Measurements from ENCODE around the gene VEGFC. TPM values are rescaled to one million over a fixed set of nuclear protein-coding genes. Genes with fewer than 3 reads are reported as not detected.

VEGFC gene
- not detected for total RNA-seq

GRCh38 chr4:176792326-176793059 is at the start of gene VEGFC:
Gene VEGFC, minus strand, starts transcription at chr4:176792922. Its CDS starts 611 bp downstream, at chr4:176792311.
- ChIA-PET CTCF (no interaction called here), POLR2A (no interaction called here)
- Mint-ChIP-seq H3K4me3 (peak within 1 kb of the TSS; percentile 36), H3K4me1 (peaks cover 4% of the 10 kb centered on the region), H3K27ac (no peak within 1 kb of the TSS), H3K9me3 (no peaks in the 10 kb centered on the region), H3K27me3 (peaks cover 42% of the 10 kb centered on the region), H3K36me3 (ENCODE audit: low read depth) (no peaks in the 10 kb centered on the region)
- DNase-seq = peak; percentile 9

DNA sequence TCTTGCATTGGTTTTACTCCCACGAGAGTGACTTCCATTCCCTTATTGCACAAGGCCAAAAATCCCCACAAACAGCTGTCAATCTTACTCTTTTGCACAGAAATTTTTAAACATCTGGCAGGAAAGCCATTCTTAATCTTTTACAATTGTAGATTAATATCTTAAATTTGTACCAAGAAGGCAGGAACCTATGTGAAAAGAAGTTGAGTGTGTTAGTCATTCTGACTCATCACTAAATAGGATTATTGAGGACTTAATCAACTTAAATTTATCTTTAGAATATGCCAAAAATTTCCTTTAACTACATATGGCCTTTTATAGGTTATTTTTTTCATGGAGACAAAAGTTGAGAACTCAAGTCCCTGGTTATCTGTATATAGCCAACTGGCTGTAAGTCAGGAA is 49.0 kb upstream of the VEGFC start:
- CTCF ChIA-PET = no interaction called here
- H3K36me3 Mint-ChIP-seq (ENCODE audit: low read depth) = no peaks in the 10 kb centered on the region
- no peak overlapping the region for H3K4me3 Mint-ChIP-seq
- POLR2A ChIA-PET = no interaction called here
- no peaks in the 10 kb centered on the region for H3K4me1 Mint-ChIP-seq
- no peaks in the 10 kb centered on the region for H3K9me3 Mint-ChIP-seq
- H3K27me3 Mint-ChIP-seq = no peaks in the 10 kb centered on the region
- no peak for DNase-seq
- no peak overlapping the region for H3K27ac Mint-ChIP-seq

GRCh38 chr4:176840166-176840565 is 47.4 kb upstream of the VEGFC start:
- no peak overlapping the region for H3K4me3 Mint-ChIP-seq
- H3K27me3 Mint-ChIP-seq = no peaks in the 10 kb centered on the region
- no peaks in the 10 kb centered on the region for H3K9me3 Mint-ChIP-seq
- ChIA-PET CTCF (no interaction called here), POLR2A (no interaction called here)
- H3K27ac Mint-ChIP-seq = no peak overlapping the region
- DNase-seq = no peak
- H3K4me1 Mint-ChIP-seq = no peaks in the 10 kb centered on the region
- H3K36me3 Mint-ChIP-seq (ENCODE audit: low read depth) = no peaks in the 10 kb centered on the region

GRCh38 chr4:176839656-176840055 is 46.9 kb upstream of the VEGFC start:
- H3K9me3 Mint-ChIP-seq = no peaks in the 10 kb centered on the region
- DNase-seq = no peak
- H3K27me3 Mint-ChIP-seq = no peaks in the 10 kb centered on the region
- ChIA-PET POLR2A (no interaction called here), CTCF (interaction anchor here (0.6 kb wide), 1 partner anchor 627 kb away, joined by 3 read pairs; no protein-coding TSS in a partner anchor)
- no peak overlapping the region for H3K4me3 Mint-ChIP-seq
- no peak overlapping the region for H3K27ac Mint-ChIP-seq
- no peaks in the 10 kb centered on the region for H3K4me1 Mint-ChIP-seq
- no peaks in the 10 kb centered on the region for H3K36me3 Mint-ChIP-seq (ENCODE audit: low read depth)

- CTCF ChIA-PET = no interaction called here
- Mint-ChIP-seq H3K4me3 (no peak overlapping the region), H3K27me3 (no peaks in the 10 kb centered on the region), H3K9me3 (no peaks in the 10 kb centered on the region), H3K36me3 (ENCODE audit: low read depth) (no peaks in the 10 kb centered on the region), H3K4me1 (no peaks in the 10 kb centered on the region), H3K27ac (no peak overlapping the region)
- DNase-seq = no peak
- POLR2A ChIA-PET = no interaction called here
These were observed 46.1 kb upstream of the VEGFC start for GRCh38 chr4:176838601-176839433.

DNA sequence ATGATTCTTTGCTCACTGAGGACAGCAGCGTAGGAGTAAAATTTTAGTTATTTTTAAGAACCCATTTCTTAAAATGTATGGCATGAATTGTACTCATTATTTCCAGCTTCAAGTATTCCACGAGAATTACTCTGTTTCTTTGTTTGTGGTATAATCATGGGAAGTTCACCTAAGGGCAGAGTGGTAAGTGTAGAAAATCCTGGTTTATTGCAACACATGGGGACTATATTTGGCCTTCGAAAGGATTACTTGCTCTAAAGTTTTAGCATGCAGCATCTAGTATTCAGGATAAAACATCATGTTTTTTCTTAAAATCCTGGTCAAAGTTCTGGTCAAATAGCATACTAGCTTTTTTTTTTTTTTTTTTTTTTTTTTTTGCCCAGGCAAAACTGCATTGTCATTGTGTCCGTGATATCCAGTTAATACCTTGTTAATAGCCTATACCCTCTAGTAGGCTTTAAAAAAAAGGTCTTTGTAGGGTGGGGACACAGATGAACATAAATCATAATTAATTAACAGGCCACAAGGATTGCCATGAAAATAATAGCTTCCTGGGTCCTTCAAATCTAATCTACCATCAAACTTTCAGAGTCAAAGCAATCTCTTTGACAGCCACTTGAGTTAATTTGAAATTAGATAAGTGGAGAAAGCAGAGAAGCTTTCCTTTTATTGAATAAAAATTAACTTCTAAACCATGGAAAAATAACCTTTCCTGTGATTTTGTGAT is 44.6 kb upstream of the VEGFC start:
- Mint-ChIP-seq H3K9me3 (no peaks in the 10 kb centered on the region), H3K4me3 (no peak overlapping the region), H3K27ac (no peak overlapping the region), H3K36me3 (ENCODE audit: low read depth) (no peaks in the 10 kb centered on the region), H3K4me1 (no peaks in the 10 kb centered on the region), H3K27me3 (no peaks in the 10 kb centered on the region)
- no peak for DNase-seq
- ChIA-PET POLR2A (no interaction called here), CTCF (no interaction called here)

GRCh38 chr4:176834531-176834930 is 41.8 kb upstream of the VEGFC start:
- Mint-ChIP-seq H3K27ac (no peak overlapping the region), H3K9me3 (no peaks in the 10 kb centered on the region), H3K4me3 (no peak overlapping the region), H3K36me3 (ENCODE audit: low read depth) (no peaks in the 10 kb centered on the region), H3K27me3 (no peaks in the 10 kb centered on the region), H3K4me1 (no peaks in the 10 kb centered on the region)
- DNase-seq = no peak
- POLR2A ChIA-PET = no interaction called here
- CTCF ChIA-PET = no interaction called here

DNA sequence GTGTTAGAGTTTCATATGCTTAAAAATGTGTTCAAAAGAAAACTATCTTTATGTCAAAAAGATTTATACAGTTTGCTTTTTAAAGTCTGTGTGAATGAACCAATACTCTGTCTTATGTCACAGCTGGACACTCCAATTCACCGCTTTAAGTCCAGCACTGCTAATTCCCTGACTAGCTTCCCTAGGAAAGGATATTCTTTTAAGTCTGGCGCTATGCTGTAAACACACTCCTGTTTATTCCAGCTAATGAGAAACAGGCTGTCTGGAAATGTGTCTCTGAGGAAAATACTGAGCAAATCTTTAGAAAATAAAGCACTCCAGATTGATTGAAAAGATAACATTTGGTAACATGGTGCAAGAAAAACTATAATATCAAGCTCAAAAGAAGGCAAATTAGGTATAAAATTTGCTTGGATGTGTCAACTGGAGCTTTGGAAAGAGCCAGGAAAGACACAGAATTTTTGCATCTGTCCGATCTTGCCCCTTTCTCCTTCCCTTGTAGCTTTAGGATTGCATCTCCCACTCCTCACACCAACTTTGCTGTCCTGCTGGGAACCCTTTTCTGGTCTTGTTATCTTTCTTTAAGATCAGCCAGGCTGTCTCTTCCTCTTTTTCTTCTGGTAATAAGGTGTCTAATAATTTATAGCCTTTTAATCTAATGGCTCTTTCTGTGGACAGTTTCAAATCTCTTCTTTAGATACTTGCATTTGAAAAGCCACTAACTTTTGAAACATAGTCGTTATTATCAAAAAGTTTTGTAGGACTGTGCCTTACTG is 40.9 kb upstream of the VEGFC start:
- POLR2A ChIA-PET = no interaction called here
- H3K36me3 Mint-ChIP-seq (ENCODE audit: low read depth) = no peaks in the 10 kb centered on the region
- CTCF ChIA-PET = no interaction called here
- H3K9me3 Mint-ChIP-seq = no peaks in the 10 kb centered on the region
- H3K4me1 Mint-ChIP-seq = no peaks in the 10 kb centered on the region
- no peak overlapping the region for H3K27ac Mint-ChIP-seq
- DNase-seq = no peak
- no peak overlapping the region for H3K4me3 Mint-ChIP-seq
- no peaks in the 10 kb centered on the region for H3K27me3 Mint-ChIP-seq

- POLR2A ChIA-PET = no interaction called here
These were observed 38.2 kb upstream of the VEGFC start for GRCh38 chr4:176830971-176831370.

DNA sequence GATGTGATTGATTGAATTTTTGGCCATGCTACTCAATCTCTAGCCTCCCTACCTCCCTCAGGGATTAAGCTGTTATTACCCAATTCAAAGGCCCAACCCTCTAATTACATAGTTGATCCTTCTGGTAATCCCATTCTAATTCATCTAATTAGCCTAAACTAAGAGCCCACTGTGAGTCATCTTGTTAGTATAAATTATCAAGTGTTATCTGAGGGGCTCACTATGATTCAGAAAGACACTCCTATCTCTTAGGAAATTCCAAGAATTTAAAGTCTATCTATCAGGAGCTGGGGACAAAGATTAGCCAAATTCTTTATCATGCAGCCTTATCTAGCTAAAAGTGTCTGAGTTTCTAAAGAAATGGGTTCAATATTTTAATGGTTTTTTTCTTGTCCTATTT is 32.9 kb upstream of the VEGFC start:
- no peak overlapping the region for H3K27ac Mint-ChIP-seq
- POLR2A ChIA-PET = no interaction called here
- no peak overlapping the region for H3K4me3 Mint-ChIP-seq
- no peak for DNase-seq
- H3K4me1 Mint-ChIP-seq = no peaks in the 10 kb centered on the region
- no peaks in the 10 kb centered on the region for H3K27me3 Mint-ChIP-seq
- H3K36me3 Mint-ChIP-seq (ENCODE audit: low read depth) = no peaks in the 10 kb centered on the region
- no peaks in the 10 kb centered on the region for H3K9me3 Mint-ChIP-seq
- CTCF ChIA-PET = no interaction called here

More at GRCh38 chr4:176830971-176831370, 38.2 kb upstream of the VEGFC start:
- H3K36me3 Mint-ChIP-seq (ENCODE audit: low read depth) = no peaks in the 10 kb centered on the region
- no peak for DNase-seq
- H3K4me1 Mint-ChIP-seq = no peaks in the 10 kb centered on the region
- H3K27ac Mint-ChIP-seq = no peak overlapping the region
- CTCF ChIA-PET = no interaction called here
- no peak overlapping the region for H3K4me3 Mint-ChIP-seq
- no peaks in the 10 kb centered on the region for H3K27me3 Mint-ChIP-seq
- no peaks in the 10 kb centered on the region for H3K9me3 Mint-ChIP-seq

GRCh38 chr4:176824645-176825366 is 32.1 kb upstream of the VEGFC start:
- ChIA-PET CTCF (no interaction called here), POLR2A (no interaction called here)
- Mint-ChIP-seq H3K9me3 (no peaks in the 10 kb centered on the region), H3K36me3 (ENCODE audit: low read depth) (no peaks in the 10 kb centered on the region), H3K27ac (no peak overlapping the region), H3K27me3 (no peaks in the 10 kb centered on the region), H3K4me3 (no peak overlapping the region), H3K4me1 (no peaks in the 10 kb centered on the region)
- no peak for DNase-seq

GRCh38 chr4:176818531-176818930 is 25.8 kb upstream of the VEGFC start:
- Mint-ChIP-seq H3K4me3 (no peak overlapping the region), H3K9me3 (peaks cover 2% of the 10 kb centered on the region), H3K36me3 (ENCODE audit: low read depth) (no peaks in the 10 kb centered on the region), H3K27me3 (no peaks in the 10 kb centered on the region), H3K27ac (no peak overlapping the region), H3K4me1 (no peaks in the 10 kb centered on the region)
- POLR2A ChIA-PET = no interaction called here
- CTCF ChIA-PET = no interaction called here
- no peak for DNase-seq

Measured in activated CD4-positive, alpha-beta T cell treated with anti-CD3 and anti-CD28 coated beads, Interleukin-2, amount 10 ng/mL, durations not matched to agents 7 days and 5 days (primary cell).